Endothelial cell of umbilical vein (primary cell): Measurements from ENCODE around the gene CGB3. TPM values are rescaled to one million over a fixed set of nuclear protein-coding genes. Genes with fewer than 3 reads are reported as not detected.

Experiments
- BruUV-seq: library from RNA; stranded (reverse); fragments of 400-500 nt; replicated peaks from 2 replicates; lab custom pipeline; 2021; lab: Mats Ljungman, UMichigan
- CTCF ChIA-PET: fragments of 300-600, 350-600 bp; sonication (Branson Sonifier 250); formaldehyde crosslinking; loops from one replicate; lab custom pipeline; 2021; ENCODE audit warnings: antibody characterized with exemption, inconsistent platforms; lab: Charles Lee
- POLR2A ChIA-PET: fragments of 300-600, 350-600 bp; sonication (Branson Sonifier 250); formaldehyde crosslinking; loops from one replicate; lab custom pipeline; 2021; ENCODE audit warnings: antibody characterized with exemption, inconsistent platforms; lab: Charles Lee
- DNase-seq: peaks from one replicate; pipeline ENCODE4 v3.0.0-alpha.2; 2011; ENCODE audit warnings: low read depth, low spot score
- FAIRE-seq: peaks from 2 replicates; lab custom pipeline; 2011; peaks lifted over from hg19 to GRCh38; lab: Jason Lieb, UNC
- H2AFZ ChIP-seq: 2 replicates; pipeline ENCODE4 v1.6.0; 2012; ENCODE audit warnings: low read depth, low read length, control low read depth, inconsistent platforms
- H3K27ac ChIP-seq: 2 replicates; pipeline ENCODE4 v1.5.1; 2011; ENCODE audit warnings: low read depth, mild to moderate bottlenecking, control low read depth, low read length, moderate library complexity; ENCODE audit not compliant: insufficient read depth
- H3K27me3 ChIP-seq, 2 experiments: 2 replicates each; pipeline versions ENCODE4 v1.6.0 to v1.6.1; 2011; ENCODE audit warnings: low read length in 2 of 2, mixed read lengths in 1 of 2; ENCODE audit not compliant: control insufficient read depth in 2 of 2, insufficient read depth in 2 of 2
- H3K36me3 ChIP-seq, 2 experiments: 2 replicates in 1 of 2; 3 replicates in 1 of 2; pipeline ENCODE4 v1.5.1; 2011; ENCODE audit warnings: low read length in 2 of 2, mild to moderate bottlenecking in 1 of 2, moderate library complexity in 1 of 2; ENCODE audit not compliant: control insufficient read depth in 2 of 2, insufficient read depth in 2 of 2; ENCODE audit errors: extremely low read depth in 1 of 2
- H3K4me1 ChIP-seq: 3 replicates; pipeline ENCODE4 v1.5.1; 2011; ENCODE audit warnings: mild to moderate bottlenecking, low read length; ENCODE audit not compliant: control insufficient read depth, insufficient read depth; ENCODE audit errors: extremely low read depth
- H3K4me2 ChIP-seq: 2 replicates; pipeline ENCODE4 v1.6.1; 2011; ENCODE audit warnings: low read length, control low read depth, mixed read lengths; ENCODE audit not compliant: insufficient read depth
- H3K4me3 ChIP-seq, 3 experiments: fragments of 200-600 bp in 1 of 3; sonication (generic), shearing (Covaris generic) in 1 of 3; replicated peaks in 1 of 3; 2 replicates each; pipeline ENCODE4 v1.5.1; 2011 to 2016; ENCODE audit warnings: control low read depth in 3 of 3, low read length in 3 of 3, mild to moderate bottlenecking in 2 of 3, inconsistent platforms in 1 of 3, low read depth in 1 of 3, moderate library complexity in 1 of 3; ENCODE audit not compliant: insufficient read depth in 1 of 3
- H3K79me2 ChIP-seq: 2 replicates; pipeline ENCODE4 v1.6.0; 2012; ENCODE audit warnings: low read length, inconsistent platforms; ENCODE audit not compliant: control insufficient read depth, insufficient read depth
- H3K9ac ChIP-seq: replicated peaks from 2 replicates; pipeline ENCODE3; 2011; ENCODE audit warnings: low read length, control low read depth; ENCODE audit not compliant: insufficient read depth; ENCODE audit errors: extremely low read depth
- H3K9me1 ChIP-seq: replicated peaks from 3 replicates; pipeline ENCODE4 v1.6.0; 2011; ENCODE audit warnings: mild to moderate bottlenecking, low read length; ENCODE audit not compliant: control insufficient read depth, insufficient read depth; ENCODE audit errors: extremely low read depth
- H3K9me3 ChIP-seq: replicated peaks from 2 replicates; pipeline ENCODE4 v1.5.1; 2012; ENCODE audit warnings: low read length, inconsistent platforms; ENCODE audit not compliant: control insufficient read depth, insufficient read depth
- H4K20me1 ChIP-seq: replicated peaks from 2 replicates; pipeline ENCODE3; 2011; ENCODE audit warnings: mild to moderate bottlenecking, low read length; ENCODE audit not compliant: control insufficient read depth, insufficient read depth; ENCODE audit errors: extremely low read depth
- CTCF ChIP-seq, 2 donors: IDR thresholded peaks; 1 replicate in 1 of 2; 2 replicates in 1 of 2; pipeline ENCODE4 v1.5.1; 2011; ENCODE audit warnings: low read length in 2 of 2, mild to moderate bottlenecking in 2 of 2, moderate library complexity in 2 of 2, control low read depth in 1 of 2, inconsistent platforms in 1 of 2, low read depth in 1 of 2; ENCODE audit not compliant: insufficient read depth in 1 of 2; ENCODE audit errors: extremely low read depth in 1 of 2
- EZH2 ChIP-seq: IDR thresholded peaks from 2 replicates; pipeline ENCODE4 v1.6.1; 2012; ENCODE audit warnings: borderline replicate concordance, low read depth, mild to moderate bottlenecking, moderate library complexity, low read length, inconsistent platforms; ENCODE audit not compliant: severe bottlenecking
- FOS ChIP-seq: IDR thresholded peaks from 2 replicates; pipeline ENCODE4 v1.6.1; 2011; ENCODE audit warnings: mild to moderate bottlenecking, low read length, moderate library complexity, borderline replicate concordance; ENCODE audit not compliant: insufficient read depth
- GATA2 ChIP-seq: IDR thresholded peaks from 2 replicates; pipeline ENCODE4 v1.7.0; 2011; ENCODE audit warnings: low read depth, mild to moderate bottlenecking, moderate library complexity, mixed read lengths, low read length; ENCODE audit not compliant: insufficient read length, insufficient read depth
- JUN ChIP-seq: IDR thresholded peaks from 2 replicates; pipeline ENCODE4 v1.6.1; 2011; ENCODE audit warnings: borderline replicate concordance, low read depth; ENCODE audit not compliant: insufficient read length, insufficient read depth
- MAX ChIP-seq: IDR thresholded peaks from 2 replicates; pipeline ENCODE4 v1.6.1; 2011; ENCODE audit not compliant: insufficient read depth, insufficient read length
- MYC ChIP-seq: IDR thresholded peaks from one replicate; pipeline ENCODE4 v1.6.1; 2011; ENCODE audit warnings: mild to moderate bottlenecking, low read depth, low read length
- POLR2A ChIP-seq: IDR thresholded peaks from 2 replicates; pipeline ENCODE4 v1.6.1; 2012; ENCODE audit warnings: low read depth, mild to moderate bottlenecking, control low read depth, low read length
- POLR2AphosphoS5 ChIP-seq: IDR thresholded peaks from 2 replicates; pipeline ENCODE4 v1.6.1; 2012; ENCODE audit warnings: low read depth, mild to moderate bottlenecking, control low read depth, low read length, moderate library complexity; ENCODE audit not compliant: insufficient read depth
- dilution Hi-C: fragments of 300-500 bp; cut with MboI; formaldehyde crosslinking; loops from one replicate; pipeline ENCODE4 v1.15.0; 2019; ENCODE audit warnings: low sequenced_read_pairs; ENCODE audit not compliant: extremely low pct_ligation_motif_present
- intact Hi-C: fragments of 100-400 bp; cut with micrococcal nuclease; formaldehyde crosslinking; loops from one replicate; pipeline ENCODE4 v1.10.0; 2022
- polyA plus RNA-seq, 4 experiments: library from polyadenylated mRNA; depleted of rRNA in 3 of 4; stranded (reverse) in 3 of 4; unstranded in 1 of 4; fragments of >200 nt; gene quantifications; 2 replicates each; pipeline versions ENCODE4 v1.2.1 to v1.2.3, GENCODE V29; 2011 to 2012; ENCODE audit warnings: missing spikeins in 1 of 4
- total RNA-seq: library from RNA; stranded (reverse); gene quantifications from 2 replicates; pipeline ENCODE4 v1.2.3, GENCODE V29; 2021

CGB3 gene
- total and polyA plus RNA-seq, 2 donors (not counting 3 experiments of a cell fraction or from before 2014, with no cell fraction given), result not detected

- Histone ChIP-seq H3K4me2 (no peak overlapping the region), H3K27me3 (no peaks in the 10 kb centered on the region), H3K36me3 (peaks cover 8 to 28% of the 10 kb centered on the region in 2 experiments), H3K9ac (no peak overlapping the region), H3K27ac (no peak overlapping the region), H3K9me1 (no peaks in the 10 kb centered on the region), H3K4me3 (no peak overlapping the region), H3K4me1 (no peaks in the 10 kb centered on the region), H3K79me2 (peaks cover 1% of the 10 kb centered on the region), H3K9me3 (no peaks in the 10 kb centered on the region), H2AFZ (no peak overlapping the region), H4K20me1 (no peaks in the 10 kb centered on the region)
- no TSS peak for BruUV-seq
- TF ChIP-seq JUN (no peak), GATA2 (no peak), MAX (no peak), MYC (no peak), POLR2AphosphoS5 (no peak), EZH2 (no peak), POLR2A (no peak)
- CTCF ChIA-PET, result interaction anchor here (1.8 kb wide), 1 partner anchor 13 kb away, joined by 4 read pairs; no protein-coding TSS in a partner anchor
- no peak for DNase-seq
- intact Hi-C loops, result no loop called here
- dilution Hi-C loops, result no loop called here
- no peak for FAIRE-seq
- POLR2A ChIA-PET, result no interaction called here
Observed at GRCh38 chr19:49004964-49005614, 19.0 kb downstream of the CGB3 start.

DNA sequence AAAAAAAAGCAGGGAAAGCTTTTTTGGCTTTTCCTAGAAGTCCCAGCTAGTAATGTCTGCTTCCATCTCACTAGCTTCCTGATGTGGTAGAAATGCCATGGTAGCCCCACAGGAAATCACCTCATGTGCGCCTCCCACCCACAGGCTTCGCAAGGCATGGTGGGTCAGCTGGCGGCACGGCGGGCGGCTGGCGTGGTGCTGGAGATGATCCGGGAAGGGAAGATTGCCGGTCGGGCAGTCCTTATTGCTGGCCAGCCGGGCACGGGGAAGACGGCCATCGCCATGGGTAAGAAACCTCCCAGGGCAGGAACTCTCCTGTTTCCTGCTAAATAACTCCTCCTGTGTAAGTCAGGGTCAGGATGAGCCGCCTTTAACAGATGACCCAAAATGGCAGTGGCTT lies 20.0 kb downstream of the CGB3 start:
- H3K4me3 ChIP-seq, result no peak overlapping the region
- H3K9ac ChIP-seq, result no peak overlapping the region
- no peaks in the 10 kb centered on the region for H3K9me3 ChIP-seq
- peaks cover 3% of the 10 kb centered on the region for H3K79me2 ChIP-seq
- dilution Hi-C loops, result no loop called here
- CTCF ChIA-PET, result interaction anchor here (0.6 to 1.0 kb wide), 2 partner anchors 13 to 171 kb away, joined by 3 to 4 read pairs; no protein-coding TSS in a partner anchor
- FAIRE-seq, result no peak
- H3K4me2 ChIP-seq, result no peak overlapping the region
- no TSS peak for BruUV-seq
- TF ChIP-seq GATA2, result no peak
- TF ChIP-seq POLR2AphosphoS5, result no peak
- no peak for TF ChIP-seq FOS
- no peak for TF ChIP-seq JUN
- TF ChIP-seq EZH2, result no peak
- TF ChIP-seq POLR2A, result no peak
- TF ChIP-seq CTCF (IDR thresholded peaks at IDR 0.05; ENCODE audit: extremely low read depth in 1 of 2, insufficient read depth in 1 of 2, low read depth in 1 of 2, low read length in 2 of 2), result no peak
- POLR2A ChIA-PET, result no interaction called here
- no peak for DNase-seq
- H3K27me3 ChIP-seq, result no peaks in the 10 kb centered on the region
- intact Hi-C loops, result no loop called here
- H4K20me1 ChIP-seq, result no peaks in the 10 kb centered on the region
- H3K36me3 ChIP-seq, result peaks cover 8 to 23% of the 10 kb centered on the region in 2 experiments
- no peak overlapping the region for H3K27ac ChIP-seq
- no peak overlapping the region for H2AFZ ChIP-seq
- H3K9me1 ChIP-seq, result no peaks in the 10 kb centered on the region
- no peaks in the 10 kb centered on the region for H3K4me1 ChIP-seq
